ENCODE data around the gene MYPN. TPM values are rescaled to one million over a fixed set of nuclear protein-coding genes. Genes with fewer than 3 reads are reported as not detected.

The MYPN gene
- total and polyA plus RNA-seq, 4 donors = 0.01 to 0.08 (median 0.03) TPM; not detected in 1

- TF ChIP-seq NR2F2 (IDR thresholded peaks at IDR 0.05) = no peak
- no peak for TF ChIP-seq GABPA (IDR thresholded peaks at IDR 0.05 in 1 of 2, conservative IDR thresholded peaks at IDR 0.05 in 1 of 2)
- TF ChIP-seq YY1 (IDR thresholded peaks at IDR 0.05) = no peak
- TF ChIP-seq, protein P1, sequence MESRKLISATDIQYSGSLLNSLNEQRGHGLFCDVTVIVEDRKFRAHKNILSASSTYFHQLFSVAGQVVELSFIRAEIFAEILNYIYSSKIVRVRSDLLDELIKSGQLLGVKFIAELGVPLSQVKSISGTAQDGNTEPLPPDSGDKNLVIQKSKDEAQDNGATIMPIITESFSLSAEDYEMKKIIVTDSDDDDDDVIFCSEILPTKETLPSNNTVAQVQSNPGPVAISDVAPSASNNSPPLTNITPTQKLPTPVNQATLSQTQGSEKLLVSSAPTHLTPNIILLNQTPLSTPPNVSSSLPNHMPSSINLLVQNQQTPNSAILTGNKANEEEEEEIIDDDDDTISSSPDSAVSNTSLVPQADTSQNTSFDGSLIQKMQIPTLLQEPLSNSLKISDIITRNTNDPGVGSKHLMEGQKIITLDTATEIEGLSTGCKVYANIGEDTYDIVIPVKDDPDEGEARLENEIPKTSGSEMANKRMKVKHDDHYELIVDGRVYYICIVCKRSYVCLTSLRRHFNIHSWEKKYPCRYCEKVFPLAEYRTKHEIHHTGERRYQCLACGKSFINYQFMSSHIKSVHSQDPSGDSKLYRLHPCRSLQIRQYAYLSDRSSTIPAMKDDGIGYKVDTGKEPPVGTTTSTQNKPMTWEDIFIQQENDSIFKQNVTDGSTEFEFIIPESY (IDR thresholded peaks at IDR 0.05) = no peak
- TF ChIP-seq, protein P2, sequence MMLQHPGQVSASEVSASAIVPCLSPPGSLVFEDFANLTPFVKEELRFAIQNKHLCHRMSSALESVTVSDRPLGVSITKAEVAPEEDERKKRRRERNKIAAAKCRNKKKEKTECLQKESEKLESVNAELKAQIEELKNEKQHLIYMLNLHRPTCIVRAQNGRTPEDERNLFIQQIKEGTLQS (IDR thresholded peaks at IDR 0.05) = no peak
- TF ChIP-seq FOXA1 (IDR thresholded peaks at IDR 0.05) = no peak
Observed at GRCh38 chr10:68139448-68140272, 30.4 kb downstream of the MYPN start (continued).

DNA sequence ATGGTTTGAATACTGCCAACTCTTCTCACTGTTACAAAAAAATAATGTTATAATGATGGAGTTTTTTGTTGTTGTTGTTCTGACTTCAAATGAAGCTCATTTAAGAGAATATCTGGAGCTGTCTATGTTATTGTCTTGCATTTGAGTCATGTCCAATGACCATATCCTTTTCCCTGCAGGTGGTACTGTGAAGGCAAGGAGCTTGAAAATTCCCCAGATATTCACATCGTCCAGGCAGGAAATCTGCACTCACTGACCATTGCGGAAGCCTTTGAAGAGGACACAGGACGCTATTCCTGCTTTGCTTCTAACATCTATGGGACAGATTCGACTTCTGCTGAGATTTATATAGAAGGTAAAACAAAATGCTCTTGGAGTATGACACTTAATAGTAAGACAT is 33.5 kb downstream of the MYPN start:
- Histone ChIP-seq H3K27me3 (ENCODE audit: control insufficient read depth in 4 of 4, insufficient read depth in 4 of 4, low read length in 3 of 4) (no peaks in the 10 kb centered on the region), H3K9ac (ENCODE audit: low read depth in 1 of 2, low read length in 2 of 2) (no peak overlapping the region), H3K9me3 (ENCODE audit: control insufficient read depth in 4 of 4, low read length in 3 of 4) (no peaks in the 10 kb centered on the region), H3K4me3 (ENCODE audit: low read depth in 1 of 3, low read length in 3 of 3) (no peak overlapping the region), H3K36me3 (ENCODE audit: control insufficient read depth in 4 of 4, insufficient read depth in 3 of 4, low read depth in 1 of 4, low read length in 3 of 4) (no peaks in the 10 kb centered on the region), H3K4me1 (ENCODE audit: control insufficient read depth in 4 of 4, insufficient read depth in 4 of 4, low read length in 3 of 4) (no peaks in the 10 kb centered on the region), H3K27ac (ENCODE audit: low read depth in 1 of 2, low read length in 2 of 2) (no peak overlapping the region)
- TF ChIP-seq FOXA2 (IDR thresholded peaks at IDR 0.05) (no peak), YY1 (IDR thresholded peaks at IDR 0.05) (no peak), FOXA1 (IDR thresholded peaks at IDR 0.05) (no peak), NR2F2 (IDR thresholded peaks at IDR 0.05) (no peak), HNF4A (conservative IDR thresholded peaks at IDR 0.05) (no peak), JUND (IDR thresholded peaks at IDR 0.05) (no peak), GABPA (IDR thresholded peaks at IDR 0.05 in 1 of 2, conservative IDR thresholded peaks at IDR 0.05 in 1 of 2) (no peak), RXRA (IDR thresholded peaks at IDR 0.05) (no peak), RAD21 (IDR thresholded peaks at IDR 0.05) (no peak), EGR1 (IDR thresholded peaks at IDR 0.05; ENCODE audit: low read depth in 2 of 2) (no peak)
- TF ChIP-seq, protein P3, sequence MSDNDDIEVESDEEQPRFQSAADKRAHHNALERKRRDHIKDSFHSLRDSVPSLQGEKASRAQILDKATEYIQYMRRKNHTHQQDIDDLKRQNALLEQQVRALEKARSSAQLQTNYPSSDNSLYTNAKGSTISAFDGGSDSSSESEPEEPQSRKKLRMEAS (IDR thresholded peaks at IDR 0.05) = no peak
- TF ChIP-seq, protein P2 (IDR thresholded peaks at IDR 0.05) = no peak
- TF ChIP-seq, protein P1 (IDR thresholded peaks at IDR 0.05) = no peak
- no peak for DNase-seq (ENCODE audit: low spot score)
- 85% methylated on average over 4 of the region's 4 CpGs for WGBS

DNA sequence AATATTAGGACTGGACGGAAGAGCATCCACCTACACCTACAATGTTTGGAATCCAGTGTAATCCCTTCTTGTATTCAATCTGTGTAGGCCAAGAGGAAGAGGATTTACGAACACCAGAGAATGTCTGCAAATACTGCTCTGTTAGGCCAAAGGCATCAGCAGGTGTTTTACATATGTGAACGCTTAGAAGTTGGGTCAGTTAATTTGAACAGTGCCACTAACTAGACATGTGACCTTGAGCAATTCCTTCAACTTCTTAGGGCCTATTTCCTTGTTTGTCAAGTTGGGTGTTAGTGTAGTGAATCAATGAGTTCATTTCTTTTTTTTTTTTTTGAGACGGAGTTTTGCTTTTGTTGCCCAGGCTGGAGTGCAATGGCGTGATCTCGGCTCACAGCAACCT is 35.4 kb downstream of the MYPN start:
- Histone ChIP-seq H3K27me3 (ENCODE audit: control insufficient read depth in 4 of 4, insufficient read depth in 4 of 4, low read length in 3 of 4) (no peaks in the 10 kb centered on the region), H3K9ac (ENCODE audit: low read depth in 1 of 2, low read length in 2 of 2) (no peak overlapping the region), H3K4me1 (ENCODE audit: control insufficient read depth in 4 of 4, insufficient read depth in 4 of 4, low read length in 3 of 4) (no peaks in the 10 kb centered on the region), H3K36me3 (ENCODE audit: control insufficient read depth in 4 of 4, insufficient read depth in 3 of 4, low read depth in 1 of 4, low read length in 3 of 4) (no peaks in the 10 kb centered on the region), H3K9me3 (ENCODE audit: control insufficient read depth in 4 of 4, low read length in 3 of 4) (no peaks in the 10 kb centered on the region), H3K27ac (ENCODE audit: low read depth in 1 of 2, low read length in 2 of 2) (no peak overlapping the region), H3K4me3 (ENCODE audit: low read depth in 1 of 3, low read length in 3 of 3) (no peak overlapping the region)
- 88% methylated on average over 6 of the region's 6 CpGs for WGBS
- no peak for DNase-seq (ENCODE audit: low spot score)
- TF ChIP-seq YY1 (IDR thresholded peaks at IDR 0.05) (no peak), TAF1 (conservative IDR thresholded peaks at IDR 0.05) (no peak), CTCF (IDR thresholded peaks at IDR 0.05; ENCODE audit: low read depth, low read length, missing input control) (no peak), HNF4G (IDR thresholded peaks at IDR 0.05) (no peak), SP1 (IDR thresholded peaks at IDR 0.05) (no peak), RAD21 (IDR thresholded peaks at IDR 0.05) (no peak), GABPA (IDR thresholded peaks at IDR 0.05 in 1 of 2, conservative IDR thresholded peaks at IDR 0.05 in 1 of 2) (no peak), FOXA1 (IDR thresholded peaks at IDR 0.05) (no peak)
